Activated T-cell treated with anti-CD3 and anti-CD28 coated beads, Interleukin-2, amount 50 U/mL, for 4 hours (primary cell): ENCODE data around the gene BCL2. TPM values are rescaled to one million over a fixed set of nuclear protein-coding genes. Genes with fewer than 3 reads are reported as not detected.

ENCODE experiments used
- ATAC-seq, 2 donors: fragments of 200-7000 bp; cut with Tn5 transposase; one replicate each; pipeline ENCODE4 v1.10.0; 2021
- DNase-seq: peaks from one replicate; pipeline ENCODE4 v3.0.0-alpha.2; 2020
- H3K27me3 Mint-ChIP-seq: one replicate; pipeline ENCODE4 v1.8.0; 2021; ENCODE audit warnings: low read depth, mixed read lengths
- H3K36me3 Mint-ChIP-seq: one replicate; pipeline ENCODE4 v1.8.0; 2022; ENCODE audit warnings: mixed read lengths; ENCODE audit not compliant: insufficient read depth
- H3K4me1 Mint-ChIP-seq: one replicate; pipeline ENCODE4 v1.8.0; 2021; ENCODE audit warnings: low read depth, mixed read lengths
- H3K4me3 Mint-ChIP-seq: one replicate; pipeline ENCODE4 v1.8.0; 2021; ENCODE audit warnings: mild to moderate bottlenecking, moderate library complexity, mixed read lengths
- H3K9me3 Mint-ChIP-seq: one replicate; pipeline ENCODE4 v1.8.0; 2021; ENCODE audit warnings: mixed read lengths
- total RNA-seq, 3 donors: library from RNA; stranded (reverse); gene quantifications; one replicate each; pipeline ENCODE4 v1.2.1, GENCODE V29; 2021

The BCL2 gene
- total RNA-seq, 3 donors from 2014 or later, result 45.0 to 71.4 (median 66.6) TPM

- Mint-ChIP-seq H3K4me3 (no peak overlapping the region), H3K4me1 (peaks cover 90% of the 10 kb centered on the region), H3K27me3 (no peaks in the 10 kb centered on the region), H3K36me3 (peaks cover 24% of the 10 kb centered on the region), H3K9me3 (no peaks in the 10 kb centered on the region)
- ATAC-seq, result no peak
- DNase-seq, result no peak
These were observed 135.4 kb downstream of the BCL2 start for GRCh38 chr18:63183952-63184770.

GRCh38 chr18:63183378-63183777 lies 136.2 kb downstream of the BCL2 start:
- Mint-ChIP-seq H3K36me3 (peaks cover 23% of the 10 kb centered on the region), H3K9me3 (no peaks in the 10 kb centered on the region), H3K4me3 (no peak overlapping the region), H3K4me1 (peaks cover 87% of the 10 kb centered on the region), H3K27me3 (no peaks in the 10 kb centered on the region)
- no peak for ATAC-seq
- no peak for DNase-seq

- H3K4me1 Mint-ChIP-seq, result peaks cover 85% of the 10 kb centered on the region
- no peak overlapping the region for H3K4me3 Mint-ChIP-seq
- ATAC-seq (no peak), DNase-seq (no peak)
- H3K27me3 Mint-ChIP-seq, result no peaks in the 10 kb centered on the region
- no peaks in the 10 kb centered on the region for H3K9me3 Mint-ChIP-seq
- peaks cover 23% of the 10 kb centered on the region for H3K36me3 Mint-ChIP-seq
These were observed 136.7 kb downstream of the BCL2 start for GRCh38 chr18:63182861-63183260.

GRCh38 chr18:63182310-63182772 lies 137.2 kb downstream of the BCL2 start:
- Mint-ChIP-seq H3K36me3 (peaks cover 21% of the 10 kb centered on the region), H3K4me1 (peaks cover 83% of the 10 kb centered on the region), H3K9me3 (no peaks in the 10 kb centered on the region), H3K27me3 (no peaks in the 10 kb centered on the region), H3K4me3 (no peak overlapping the region)
- no peak for DNase-seq
- ATAC-seq, result no peak

- Mint-ChIP-seq H3K4me3 (no peak overlapping the region), H3K4me1 (peaks cover 80% of the 10 kb centered on the region), H3K36me3 (peaks cover 20% of the 10 kb centered on the region), H3K9me3 (no peaks in the 10 kb centered on the region), H3K27me3 (no peaks in the 10 kb centered on the region)
- DNase-seq (no peak), ATAC-seq (no peak)
These were observed 137.8 kb downstream of the BCL2 start for GRCh38 chr18:63181706-63182309.

- no peak overlapping the region for H3K4me3 Mint-ChIP-seq
- ATAC-seq (peak; percentile 59 to 65), DNase-seq (no peak)
- H3K27me3 Mint-ChIP-seq, result no peaks in the 10 kb centered on the region
- peaks cover 77% of the 10 kb centered on the region for H3K4me1 Mint-ChIP-seq
- peaks cover 23% of the 10 kb centered on the region for H3K36me3 Mint-ChIP-seq
- no peaks in the 10 kb centered on the region for H3K9me3 Mint-ChIP-seq
These were observed 138.6 kb downstream of the BCL2 start for GRCh38 chr18:63180971-63181376.

- H3K27me3 Mint-ChIP-seq, result no peaks in the 10 kb centered on the region
- no peaks in the 10 kb centered on the region for H3K9me3 Mint-ChIP-seq
- peaks cover 77% of the 10 kb centered on the region for H3K4me1 Mint-ChIP-seq
- peaks cover 27% of the 10 kb centered on the region for H3K36me3 Mint-ChIP-seq
- H3K4me3 Mint-ChIP-seq, result no peak overlapping the region
- ATAC-seq, result no peak
- DNase-seq, result no peak
These were observed 139.2 kb downstream of the BCL2 start for GRCh38 chr18:63180321-63180720.

- H3K9me3 Mint-ChIP-seq, result no peaks in the 10 kb centered on the region
- H3K36me3 Mint-ChIP-seq, result peaks cover 27% of the 10 kb centered on the region
- H3K4me1 Mint-ChIP-seq, result peaks cover 75% of the 10 kb centered on the region
- H3K4me3 Mint-ChIP-seq, result no peak overlapping the region
- DNase-seq (no peak), ATAC-seq (no peak)
- no peaks in the 10 kb centered on the region for H3K27me3 Mint-ChIP-seq
These were observed 140.1 kb downstream of the BCL2 start for GRCh38 chr18:63179422-63179821.

- Mint-ChIP-seq H3K9me3 (no peaks in the 10 kb centered on the region), H3K27me3 (no peaks in the 10 kb centered on the region), H3K4me3 (no peak overlapping the region), H3K4me1 (peaks cover 76% of the 10 kb centered on the region), H3K36me3 (peaks cover 27% of the 10 kb centered on the region)
- ATAC-seq (no peak), DNase-seq (no peak)
These were observed 140.6 kb downstream of the BCL2 start for GRCh38 chr18:63178971-63179370.

GRCh38 chr18:63177919-63178821 lies 141.4 kb downstream of the BCL2 start:
- Mint-ChIP-seq H3K36me3 (peaks cover 26% of the 10 kb centered on the region), H3K9me3 (no peaks in the 10 kb centered on the region), H3K27me3 (no peaks in the 10 kb centered on the region), H3K4me3 (no peak overlapping the region), H3K4me1 (peaks cover 74% of the 10 kb centered on the region)
- no peak for DNase-seq
- no peak for ATAC-seq

- H3K27me3 Mint-ChIP-seq, result no peaks in the 10 kb centered on the region
These were observed 142.3 kb downstream of the BCL2 start for GRCh38 chr18:63177259-63177658.

GRCh38 chr18:63175264-63175663 lies 144.3 kb downstream of the BCL2 start:
- Mint-ChIP-seq H3K9me3 (no peaks in the 10 kb centered on the region), H3K4me1 (peaks cover 70% of the 10 kb centered on the region), H3K27me3 (no peaks in the 10 kb centered on the region), H3K36me3 (peaks cover 26% of the 10 kb centered on the region), H3K4me3 (no peak overlapping the region)
- no peak for DNase-seq
- ATAC-seq, result no peak

More at GRCh38 chr18:63177259-63177658, 142.3 kb downstream of the BCL2 start:
- DNase-seq (no peak), ATAC-seq (no peak)
- H3K4me1 Mint-ChIP-seq, result peaks cover 74% of the 10 kb centered on the region
- H3K9me3 Mint-ChIP-seq, result no peaks in the 10 kb centered on the region
- H3K36me3 Mint-ChIP-seq, result peaks cover 24% of the 10 kb centered on the region
- no peak overlapping the region for H3K4me3 Mint-ChIP-seq

GRCh38 chr18:63173983-63174382 lies 145.6 kb downstream of the BCL2 start:
- no peak overlapping the region for H3K4me3 Mint-ChIP-seq
- no peaks in the 10 kb centered on the region for H3K9me3 Mint-ChIP-seq
- H3K36me3 Mint-ChIP-seq, result peaks cover 22% of the 10 kb centered on the region
- DNase-seq (no peak), ATAC-seq (no peak)
- no peaks in the 10 kb centered on the region for H3K27me3 Mint-ChIP-seq
- H3K4me1 Mint-ChIP-seq, result peaks cover 61% of the 10 kb centered on the region

GRCh38 chr18:63169853-63170252 lies 149.7 kb downstream of the BCL2 start:
- no peak for ATAC-seq
- Mint-ChIP-seq H3K9me3 (no peaks in the 10 kb centered on the region), H3K4me3 (no peak overlapping the region), H3K27me3 (no peaks in the 10 kb centered on the region), H3K36me3 (peaks cover 19% of the 10 kb centered on the region), H3K4me1 (peaks cover 65% of the 10 kb centered on the region)
- DNase-seq, result no peak
